ENCODE measurements around the gene EPHA2.
"Not testable (repeated sequence)": the region's sequence is repeated elsewhere in the genome, so short reads cannot be mapped to it uniquely, and the experiment has no call there.

The EPHA2 gene

DNA sequence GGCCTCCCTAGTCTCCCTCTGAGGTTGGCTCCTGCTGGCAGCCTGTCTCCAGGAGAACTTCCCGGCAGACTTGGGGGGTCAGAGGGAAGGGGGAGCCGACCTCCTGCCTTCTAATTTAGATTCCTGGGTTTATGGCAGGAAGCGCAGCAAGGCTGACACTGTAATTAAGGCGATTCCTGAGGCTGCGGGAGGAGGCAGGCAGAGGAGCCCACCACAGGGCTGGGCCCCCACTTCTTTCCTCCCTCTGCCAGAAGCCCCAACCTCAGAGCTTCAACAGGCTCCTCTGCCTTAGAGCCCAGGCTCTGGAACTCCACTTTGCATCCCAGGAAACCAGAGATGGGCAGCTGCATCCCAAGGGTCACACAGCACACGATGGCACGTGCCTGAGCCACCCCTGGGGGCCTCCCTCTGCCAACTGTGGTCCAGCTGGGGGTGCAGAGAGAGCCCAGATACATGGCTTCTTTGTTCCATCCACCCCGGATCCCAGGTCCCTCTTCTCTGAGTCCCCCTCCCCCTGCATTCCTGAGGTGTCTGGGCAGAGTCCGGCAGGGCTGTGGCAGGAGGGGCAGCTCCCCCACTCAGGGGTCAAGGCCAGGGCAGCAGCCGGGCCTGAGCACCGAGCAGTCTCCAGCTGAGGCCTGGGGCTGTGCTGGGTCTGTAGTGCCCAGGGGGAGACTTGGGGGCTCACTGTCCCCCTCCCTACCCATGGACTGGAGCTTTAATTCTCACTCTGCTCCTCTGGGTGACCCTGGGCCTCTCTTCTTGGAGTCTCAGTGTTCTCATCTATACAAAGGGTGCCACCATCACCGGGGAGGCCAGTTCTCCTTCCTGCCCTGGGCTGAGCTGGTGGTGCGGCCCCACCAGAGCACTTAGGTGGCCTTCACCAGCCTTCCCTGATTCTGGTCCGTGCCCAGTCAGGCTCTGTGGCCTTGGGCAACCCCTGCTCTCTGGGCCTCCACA lies 43.0 kb downstream of the EPHA2 start:
- H3K27ac ChIP-seq, result no peak overlapping the region
- no peak for TF ChIP-seq CTCF (IDR thresholded peaks at IDR 0.05)
- no peak for TF ChIP-seq ZFX (IDR thresholded peaks at IDR 0.05; ENCODE audit: borderline replicate concordance)

- no peak overlapping the region for H3K27ac ChIP-seq
- TF ChIP-seq ZFX (IDR thresholded peaks at IDR 0.05; ENCODE audit: borderline replicate concordance), result no peak
- no peak for TF ChIP-seq CTCF (IDR thresholded peaks at IDR 0.05)
Observed at GRCh38 chr1:16111771-16112595, 43.9 kb downstream of the EPHA2 start.

DNA sequence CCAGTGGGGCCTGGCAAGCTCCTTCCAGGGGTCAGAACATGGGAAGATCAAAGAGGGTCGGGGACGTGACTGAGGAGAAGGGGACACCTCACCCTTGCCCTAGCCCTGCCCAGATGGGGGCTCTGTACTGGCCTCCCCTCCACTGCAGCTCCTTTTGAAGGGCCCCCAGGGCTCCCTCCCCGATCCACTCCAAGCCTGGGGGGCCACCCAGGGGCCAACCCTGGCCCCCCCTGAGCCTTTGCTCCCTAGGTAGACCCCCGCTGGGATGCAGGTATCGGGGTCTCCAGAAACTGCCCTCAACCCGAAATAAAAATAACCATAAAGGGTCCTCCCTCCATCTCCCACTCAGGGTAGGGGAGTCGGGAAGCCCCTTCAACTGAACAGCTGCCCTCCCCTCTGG lies 45.0 kb downstream of the EPHA2 start:
- H3K27ac ChIP-seq, result no peak overlapping the region
- TF ChIP-seq ZFX (IDR thresholded peaks at IDR 0.05; ENCODE audit: borderline replicate concordance) (no peak), CTCF (IDR thresholded peaks at IDR 0.05) (no peak)

- no peak for TF ChIP-seq CTCF (IDR thresholded peaks at IDR 0.05)
- TF ChIP-seq ZFX (IDR thresholded peaks at IDR 0.05; ENCODE audit: borderline replicate concordance), result no peak
- no peak overlapping the region for H3K27ac ChIP-seq
Observed at GRCh38 chr1:16110456-16110855, 45.4 kb downstream of the EPHA2 start.

- H3K27ac ChIP-seq, result no peak overlapping the region
- TF ChIP-seq ZFX (IDR thresholded peaks at IDR 0.05; ENCODE audit: borderline replicate concordance), result no peak
- TF ChIP-seq CTCF (IDR thresholded peaks at IDR 0.05), result no peak
Observed at GRCh38 chr1:16109571-16109970, 46.3 kb downstream of the EPHA2 start.

DNA sequence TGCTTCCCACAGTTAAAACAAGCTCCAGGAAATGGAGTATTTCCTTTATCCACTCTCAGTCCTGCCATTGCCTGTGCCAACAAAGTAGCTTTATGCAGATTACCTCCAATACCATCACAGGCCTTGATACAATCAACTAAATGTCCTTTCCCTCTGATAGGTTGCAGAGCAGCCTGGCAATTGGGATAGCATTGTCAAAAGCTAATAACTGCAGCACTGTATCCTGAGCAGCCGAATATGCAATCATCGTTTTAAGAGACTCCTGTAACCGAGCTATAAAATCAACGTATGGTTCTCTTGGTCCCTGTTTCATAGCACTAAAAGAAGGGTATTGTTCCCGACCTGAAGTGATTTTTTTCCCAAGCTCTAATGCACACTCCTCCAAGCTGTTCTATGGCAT lies 48.8 kb downstream of the EPHA2 start:
- not testable (repeated sequence) for H3K27ac ChIP-seq

DNA sequence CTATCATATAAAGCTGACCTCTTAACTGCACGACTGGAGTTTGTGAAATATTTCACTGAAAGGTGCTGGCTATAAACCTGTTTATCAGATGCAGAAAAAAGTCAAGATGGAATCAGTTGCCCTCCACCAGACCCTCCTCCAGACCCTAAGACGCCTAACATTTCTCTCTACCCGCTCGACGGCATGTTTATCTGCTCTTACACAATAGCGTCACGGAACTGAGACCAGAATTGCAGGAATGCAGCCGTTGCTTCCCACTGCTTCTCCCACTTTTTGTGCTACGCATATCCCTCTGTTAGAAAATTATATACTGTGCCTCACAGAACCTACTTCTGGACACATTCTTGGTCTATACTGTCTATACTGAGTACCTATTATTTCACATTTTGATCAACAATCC lies 54.2 kb downstream of the EPHA2 start:
- no peak for TF ChIP-seq ZFX (IDR thresholded peaks at IDR 0.05; ENCODE audit: borderline replicate concordance)
- no peak for TF ChIP-seq CTCF (IDR thresholded peaks at IDR 0.05)

More for the DNA sequence above, 54.2 kb downstream of the EPHA2 start:
- no peak overlapping the region for H3K27ac ChIP-seq
